GM13977 (cell line): ENCODE data around the gene ZNF783.

ENCODE experiments used
- DNase-seq: peaks from one replicate; pipeline ENCODE4 v3.0.0; 2012; ENCODE audit warnings: low spot score
- in situ Hi-C: fragments of 300-500 bp; cut with MboI; formaldehyde crosslinking; loops from one replicate; pipeline ENCODE4 v1.12.0; 2022; ENCODE audit warnings: low sequenced_read_pairs, low pct_unique_long_range_greater_than_20kb, mixed read lengths, inconsistent platforms; ENCODE audit not compliant: unreplicated experiment
- TF ChIP-seq, protein P1 (sequence below): IDR thresholded peaks from 2 replicates; pipeline ENCODE4 v1.5.1; 2012; ENCODE audit warnings: mild to moderate bottlenecking, control low read depth; ENCODE audit not compliant: insufficient read depth; ENCODE audit errors: extremely low read depth, missing control alignments

ZNF783 gene

DNA sequence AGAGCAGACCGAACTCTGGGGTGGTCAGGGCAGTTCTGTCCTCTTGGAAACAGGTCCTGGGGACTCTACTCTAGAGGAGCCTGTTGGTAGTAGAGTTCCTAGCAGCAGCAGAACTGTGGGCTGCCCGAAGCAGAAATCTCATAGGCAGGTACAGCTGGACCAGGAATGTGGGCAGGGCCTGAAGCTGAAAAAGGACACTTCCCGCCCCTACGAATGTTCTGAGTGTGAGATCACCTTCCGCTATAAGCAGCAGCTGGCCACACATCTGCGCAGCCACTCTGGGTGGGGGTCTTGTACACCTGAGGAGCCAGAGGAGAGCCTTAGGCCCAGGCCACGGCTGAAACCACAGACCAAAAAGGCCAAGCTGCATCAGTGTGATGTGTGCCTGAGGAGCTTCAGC, 8.3 kb upstream of the ZNF783 start:
- TF ChIP-seq, protein P1, sequence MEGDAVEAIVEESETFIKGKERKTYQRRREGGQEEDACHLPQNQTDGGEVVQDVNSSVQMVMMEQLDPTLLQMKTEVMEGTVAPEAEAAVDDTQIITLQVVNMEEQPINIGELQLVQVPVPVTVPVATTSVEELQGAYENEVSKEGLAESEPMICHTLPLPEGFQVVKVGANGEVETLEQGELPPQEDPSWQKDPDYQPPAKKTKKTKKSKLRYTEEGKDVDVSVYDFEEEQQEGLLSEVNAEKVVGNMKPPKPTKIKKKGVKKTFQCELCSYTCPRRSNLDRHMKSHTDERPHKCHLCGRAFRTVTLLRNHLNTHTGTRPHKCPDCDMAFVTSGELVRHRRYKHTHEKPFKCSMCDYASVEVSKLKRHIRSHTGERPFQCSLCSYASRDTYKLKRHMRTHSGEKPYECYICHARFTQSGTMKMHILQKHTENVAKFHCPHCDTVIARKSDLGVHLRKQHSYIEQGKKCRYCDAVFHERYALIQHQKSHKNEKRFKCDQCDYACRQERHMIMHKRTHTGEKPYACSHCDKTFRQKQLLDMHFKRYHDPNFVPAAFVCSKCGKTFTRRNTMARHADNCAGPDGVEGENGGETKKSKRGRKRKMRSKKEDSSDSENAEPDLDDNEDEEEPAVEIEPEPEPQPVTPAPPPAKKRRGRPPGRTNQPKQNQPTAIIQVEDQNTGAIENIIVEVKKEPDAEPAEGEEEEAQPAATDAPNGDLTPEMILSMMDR: no peak
- in situ Hi-C loops: no loop called here

DNA sequence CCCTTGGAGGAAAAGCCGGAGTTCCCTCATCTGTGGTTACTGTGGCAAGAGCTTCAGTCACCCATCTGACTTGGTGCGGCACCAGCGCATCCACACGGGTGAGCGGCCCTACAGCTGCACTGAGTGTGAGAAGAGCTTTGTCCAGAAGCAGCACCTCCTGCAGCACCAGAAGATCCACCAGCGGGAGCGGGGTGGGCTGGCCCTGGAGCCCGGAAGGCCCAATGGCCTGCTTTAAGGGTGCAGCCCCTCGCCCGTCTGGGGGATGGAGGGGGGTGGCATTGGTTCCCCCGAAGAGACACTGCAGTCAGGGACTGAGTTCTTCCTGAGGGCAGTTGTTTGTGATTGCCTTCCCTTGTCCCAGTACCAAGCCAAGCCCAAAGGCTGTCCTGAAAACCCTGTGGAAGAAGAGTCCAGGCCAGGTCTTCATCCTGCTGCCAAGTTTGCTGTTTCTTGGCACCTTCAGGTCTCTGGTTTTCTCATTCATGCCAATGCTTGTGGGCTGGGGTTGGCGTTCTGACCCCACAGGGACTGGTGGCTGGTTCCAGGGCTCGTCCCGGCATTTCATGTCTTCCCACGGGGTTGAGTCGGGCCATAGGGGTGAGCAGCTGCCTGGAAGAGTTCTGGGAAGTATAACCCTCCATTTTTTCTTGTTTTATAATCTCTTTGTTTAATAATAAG, 7.7 kb upstream of the ZNF783 start:
- in situ Hi-C loops: no loop called here
- no peak for DNase-seq
- TF ChIP-seq, protein P1: no peak

More for the DNA sequence above, 8.3 kb upstream of the ZNF783 start:
- DNase-seq: no peak

DNA sequence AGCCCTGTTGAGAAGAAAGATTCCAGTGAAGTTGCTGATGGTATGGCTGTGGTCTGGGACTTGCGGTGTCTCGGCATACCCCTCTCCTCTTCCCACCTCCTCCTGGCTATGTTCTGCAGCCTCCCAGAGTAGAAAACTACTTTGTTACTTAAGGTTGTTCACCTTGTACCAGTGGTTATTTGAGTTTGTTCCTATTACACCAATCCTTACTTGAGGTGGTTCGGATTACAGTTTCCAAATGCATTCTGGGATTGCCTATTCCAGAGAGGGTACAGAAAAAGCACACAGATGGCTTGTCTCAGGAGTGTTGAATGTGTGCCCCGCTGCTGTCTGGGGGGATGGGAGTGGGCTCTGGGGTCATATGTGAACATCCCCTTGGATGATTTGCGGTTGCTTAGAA, 6.8 kb upstream of the ZNF783 start:
- TF ChIP-seq, protein P1: no peak

DNA sequence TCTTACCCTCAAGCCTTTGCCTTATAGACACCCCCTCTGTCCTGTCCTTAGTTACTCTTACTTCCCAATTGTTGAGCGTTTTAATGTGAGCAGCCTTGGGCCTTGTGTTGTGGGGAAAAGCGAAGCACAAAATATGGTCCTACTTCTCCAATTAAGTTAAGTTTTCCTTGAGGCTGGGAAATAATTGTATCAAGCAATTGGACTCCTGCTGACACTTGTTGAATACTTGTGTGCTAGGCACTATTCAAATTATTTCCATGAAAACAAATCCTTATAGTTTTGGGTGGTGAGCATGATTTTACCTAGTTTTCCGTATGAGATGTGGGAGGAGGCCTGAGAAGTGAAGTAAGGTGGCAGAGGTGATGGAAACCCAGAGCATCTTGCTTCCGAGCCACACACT, 5.4 kb upstream of the ZNF783 start:
- in situ Hi-C loops: no loop called here
- TF ChIP-seq, protein P1: no peak
- DNase-seq: no peak

More for the DNA sequence above, 6.8 kb upstream of the ZNF783 start:
- no peak for DNase-seq
- in situ Hi-C loops: no loop called here

DNA sequence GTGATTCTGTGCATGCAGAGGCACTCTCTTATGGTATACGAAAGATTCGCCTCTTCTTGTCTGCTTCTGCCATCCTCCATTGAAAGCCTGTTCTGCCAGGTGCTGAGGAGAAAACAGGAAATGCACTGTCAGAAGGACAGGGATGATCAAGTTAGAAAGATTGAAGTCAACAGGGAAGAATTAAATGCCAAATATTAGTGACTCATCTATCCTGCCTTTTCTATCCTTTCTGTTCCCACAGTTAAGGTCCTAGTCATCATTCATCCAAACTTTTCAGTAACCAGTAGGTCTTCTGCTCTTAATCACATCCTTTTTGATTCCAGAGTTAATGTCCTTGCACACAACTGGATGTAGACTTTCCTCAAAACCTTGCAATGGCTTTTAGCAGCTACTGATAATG, 4.8 kb upstream of the ZNF783 start:
- TF ChIP-seq, protein P1: no peak
- no peak for DNase-seq
- in situ Hi-C loops: no loop called here

DNA sequence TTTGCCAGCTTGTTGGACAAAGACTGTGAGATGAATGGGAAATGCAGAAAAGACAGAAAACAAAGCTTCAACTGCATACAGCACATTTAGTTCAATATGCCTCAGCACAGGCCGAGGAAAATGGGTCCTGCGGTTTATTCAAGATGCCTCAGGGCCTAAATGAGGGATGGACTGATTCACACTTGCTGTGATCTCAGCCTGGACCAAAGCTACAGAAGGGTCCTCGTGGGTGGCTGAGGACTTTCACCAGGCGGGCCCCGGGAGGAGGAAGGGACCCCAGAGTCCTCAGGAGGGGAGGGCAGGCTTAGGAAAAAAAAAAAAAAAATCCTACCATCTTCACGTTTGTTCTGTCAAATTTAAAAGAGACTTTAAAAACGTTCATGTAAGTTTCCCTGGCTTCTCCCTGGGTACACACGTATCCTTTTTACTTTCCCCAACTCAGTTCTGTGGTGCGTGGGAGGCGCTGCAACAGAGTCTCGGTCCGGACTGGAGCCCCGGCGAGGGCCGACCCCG, 624 bp upstream of the ZNF783 start:
- TF ChIP-seq, protein P1: no peak
- in situ Hi-C loops: no loop called here
- DNase-seq: no peak
